ENCODE results near the gene CASKIN2. TPM values are rescaled to one million over a fixed set of nuclear protein-coding genes. Genes with fewer than 3 reads are reported as not detected.

CASKIN2 gene
- total RNA-seq, 1 experiment from 2014 or later: 37.0 TPM

GRCh38 chr17:75557075-75557851 is 41.9 kb upstream of the CASKIN2 start:
- Histone ChIP-seq H3K79me2 (ENCODE audit: insufficient read depth, low read length) (no peaks in the 10 kb centered on the region), H3K4me1 (ENCODE audit: insufficient read depth, low read length) (no peaks in the 10 kb centered on the region), H2BK20ac (ENCODE audit: low read depth, low read length, poor library complexity, severe bottlenecking) (no peak overlapping the region), H4K5ac (ENCODE audit: insufficient read length, low read depth, low read length) (no peak overlapping the region), H3K14ac (ENCODE audit: insufficient read depth, low read length) (no peak overlapping the region; the same call in 1 of the 2 replicates), H3K4ac (ENCODE audit: low read depth, low read length) (no peak overlapping the region), H3K56ac (ENCODE audit: insufficient read length, low read depth, low read length) (no peak overlapping the region), H3K9ac (ENCODE audit: extremely low read depth, insufficient read length, low read length) (no peak overlapping the region), H3K23ac (ENCODE audit: insufficient read length, low read depth, low read length) (no peak overlapping the region), H4K91ac (ENCODE audit: insufficient read length, low read depth, low read length) (no peak overlapping the region), H3K9me3 (ENCODE audit: control insufficient read depth, low read depth, low read length) (no peaks in the 10 kb centered on the region), H2BK12ac (ENCODE audit: insufficient read length, low read depth, low read length) (no peak overlapping the region), H3K23me2 (ENCODE audit: insufficient read length, low read depth, low read length, poor library complexity, severe bottlenecking) (no peaks in the 10 kb centered on the region), H2BK5ac (ENCODE audit: insufficient read length, low read length) (no peak overlapping the region), H2AK5ac (ENCODE audit: insufficient read length, low read length) (no peak overlapping the region), H3K27me3 (ENCODE audit: insufficient read depth, low read length) (no peaks in the 10 kb centered on the region), H2BK15ac (ENCODE audit: low read depth, low read length) (no peak overlapping the region), H3K4me2 (ENCODE audit: insufficient read depth, insufficient read length, low read length) (no peak overlapping the region), H3K27ac (ENCODE audit: insufficient read length, low read depth, low read length) (no peak overlapping the region), H2AFZ (ENCODE audit: low read length) (no peak overlapping the region), H3K18ac (ENCODE audit: insufficient read length, low read depth, low read length) (no peak overlapping the region), H4K20me1 (ENCODE audit: control insufficient read depth, insufficient read depth, insufficient read length) (no peaks in the 10 kb centered on the region), H4K8ac (replicated peaks; ENCODE audit: insufficient read length, low read depth, low read length) (no peak overlapping the region), H3K79me1 (ENCODE audit: insufficient read depth, low read depth, low read length, poor library complexity, severe bottlenecking) (no peaks in the 10 kb centered on the region), H2BK120ac (ENCODE audit: low read depth, low read length, poor library complexity, severe bottlenecking) (no peak overlapping the region), H3T11ph (ENCODE audit: low read length) (no peak overlapping the region)
- Mint-ChIP-seq H3K27ac (peak overlapping the region in 1 of 3 experiments; percentile 89; a peak in 3 of 7 replicates), H3K27me3 (ENCODE audit: low read depth) (no peaks in the 10 kb centered on the region), H3K4me1 (peaks cover 0 to 13% of the 10 kb centered on the region in 2 experiments; a peak in 3 of 4 replicates), H3K9me3 (no peaks in the 10 kb centered on the region), H3K4me3 (no peak overlapping the region), H3K36me3 (ENCODE audit: insufficient read depth in 1 of 3, low read depth in 3 of 3) (peaks cover 0 to 10% (median 2%) of the 10 kb centered on the region in 3 experiments; a peak in 4 of 7 replicates)
- TF ChIP-seq CTCF (conservative IDR thresholded peaks at IDR 0.05): no peak
- WGBS (ENCODE audit: extremely low coverage, insufficient read length, low lambda C conversion rate): no CpG with 5 or more reads among the region's 15 CpGs
- no peak for DNase-seq
